GM12872 (cell line): ENCODE measurements around the gene PCDHGB2.

Source experiments
- CTCF ChIP-seq: IDR thresholded peaks from 3 replicates; pipeline ENCODE4 v1.5.1; 2011; ENCODE audit warnings: low read depth, mild to moderate bottlenecking, low read length, moderate library complexity; ENCODE audit not compliant: insufficient read depth

The PCDHGB2 gene

GRCh38 chr5:141362719-141363118, 2.9 kb downstream of the PCDHGB2 start:
- no peak for TF ChIP-seq CTCF

DNA sequence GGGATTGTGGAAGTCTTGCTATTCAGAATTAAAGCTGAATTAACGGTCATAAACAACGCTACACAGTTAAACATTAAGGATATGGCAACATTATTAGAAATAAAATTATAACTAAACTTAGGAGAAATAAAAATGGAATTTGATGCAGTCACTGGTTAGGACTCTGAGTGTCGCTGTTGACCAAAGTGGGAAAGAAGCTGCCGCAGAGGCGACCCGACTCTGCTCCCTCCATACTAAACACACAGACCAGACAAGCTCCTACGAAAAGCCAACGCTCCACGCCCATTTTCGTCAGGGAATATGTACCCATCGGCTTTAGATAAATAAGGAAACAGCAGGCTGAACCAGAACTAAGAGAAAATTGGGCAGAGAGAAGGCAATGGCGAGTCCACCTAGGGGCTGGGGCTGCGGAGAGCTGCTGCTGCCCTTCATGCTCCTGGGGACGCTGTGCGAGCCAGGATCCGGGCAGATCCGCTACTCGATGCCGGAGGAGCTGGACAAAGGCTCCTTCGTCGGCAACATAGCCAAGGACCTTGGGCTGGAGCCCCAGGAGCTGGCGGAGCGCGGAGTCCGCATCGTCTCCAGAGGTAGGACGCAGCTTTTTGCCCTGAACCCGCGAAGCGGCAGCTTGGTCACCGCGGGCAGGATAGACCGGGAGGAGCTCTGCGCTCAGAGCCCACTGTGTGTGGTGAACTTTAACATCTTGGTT, 4.3 kb downstream of the PCDHGB2 start, which contains the start of gene PCDHGA5:
PCDHGA5 (plus strand) TSS at position 211 of the 709 bp plus-strand sequence; CDS start at position 380, 169 bp downstream.
- TF ChIP-seq CTCF: no peak

GRCh38 chr5:141366016-141366896, 6.5 kb downstream of the PCDHGB2 start:
- TF ChIP-seq CTCF: no peak

GRCh38 chr5:141369994-141370848, 10.4 kb downstream of the PCDHGB2 start, which contains the start of gene PCDHGB3:
PCDHGB3 (plus strand) TSS chr5:141370242; CDS start chr5:141370395, 153 bp downstream.
- TF ChIP-seq CTCF: peak; percentile 72

DNA sequence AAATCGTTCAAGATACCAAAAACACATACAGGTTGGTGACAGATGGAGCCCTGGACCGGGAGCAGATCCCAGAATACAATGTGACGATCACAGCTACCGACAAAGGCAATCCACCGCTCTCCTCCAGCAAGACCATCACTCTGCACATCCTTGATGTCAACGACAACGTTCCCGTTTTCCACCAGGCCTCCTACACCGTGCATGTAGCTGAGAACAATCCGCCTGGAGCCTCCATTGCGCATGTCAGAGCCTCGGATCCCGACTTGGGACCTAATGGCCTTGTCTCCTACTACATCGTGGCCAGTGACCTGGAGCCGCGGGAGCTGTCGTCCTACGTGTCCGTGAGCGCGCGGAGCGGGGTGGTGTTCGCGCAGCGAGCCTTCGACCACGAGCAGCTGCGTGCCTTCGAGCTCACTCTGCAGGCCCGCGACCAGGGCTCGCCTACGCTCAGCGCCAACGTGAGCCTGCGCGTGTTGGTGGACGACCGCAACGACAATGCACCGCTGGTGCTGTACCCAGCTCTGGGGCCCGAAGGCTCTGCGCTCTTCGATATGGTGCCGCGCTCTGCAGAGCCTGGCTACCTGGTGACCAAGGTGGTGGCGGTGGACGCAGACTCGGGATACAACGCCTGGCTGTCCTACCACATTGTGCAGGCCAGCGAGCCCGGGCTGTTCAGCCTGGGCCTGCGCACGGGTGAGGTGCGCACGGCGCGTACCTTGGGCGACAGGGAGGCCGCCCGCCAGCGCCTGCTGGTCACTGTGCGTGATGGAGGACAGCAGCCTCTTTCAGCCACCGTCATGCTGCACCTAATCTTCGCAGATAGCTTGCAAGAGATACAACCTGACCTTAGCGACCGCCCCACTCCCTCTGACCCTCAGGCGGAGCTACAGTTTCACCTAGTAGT, 12.0 kb downstream of the PCDHGB2 start:
- no peak for TF ChIP-seq CTCF

GRCh38 chr5:141373673-141374317, 14.0 kb downstream of the PCDHGB2 start, which contains the start of gene PCDHGA6:
PCDHGA6 (plus strand) TSS chr5:141373891; CDS start chr5:141374084, 193 bp downstream.
- TF ChIP-seq CTCF: peak; percentile 45; the same call in 1 of the 3 replicates
